ENCODE results near the gene RYR3.

- TF ChIP-seq CTCF (IDR thresholded peaks at IDR 0.05; ENCODE audit: insufficient read depth, low read depth, low read length) (no peak), EZH2 (IDR thresholded peaks at IDR 0.05; ENCODE audit: insufficient read depth, low read length) (no peak)
Observed at GRCh38 chr15:33473005-33473404, 162.2 kb downstream of the RYR3 start.

Measured in astrocyte (in vitro differentiated cells and primary cell).